ENCODE data around the gene FOCAD. TPM values are rescaled to one million over a fixed set of nuclear protein-coding genes. Genes with fewer than 3 reads are reported as not detected.

The FOCAD gene
- total RNA-seq, 1 experiment from 2014 or later, result 40.7 TPM

GRCh38 chr9:20929276-20929675, 245.2 kb downstream of the FOCAD start:
- Histone ChIP-seq H3K9ac (ENCODE audit: low read length) (no peak overlapping the region), H2AFZ (ENCODE audit: low read depth, low read length, poor library complexity, severe bottlenecking) (no peak overlapping the region), H3K4me1 (ENCODE audit: control insufficient read depth in 1 of 2, insufficient read depth in 2 of 2, low read length in 2 of 2) (no peaks in the 10 kb centered on the region), H3K9me2 (ENCODE audit: insufficient read depth) (no peaks in the 10 kb centered on the region), H3K4me3 (replicated peaks in 1 of 2; ENCODE audit: low read depth in 1 of 2, low read length in 2 of 2) (no peak overlapping the region), H3K27me3 (ENCODE audit: insufficient read depth, low read length) (no peaks in the 10 kb centered on the region), H3K4me2 (ENCODE audit: low read length) (no peak overlapping the region), H3K9me3 (ENCODE audit: control insufficient read depth in 1 of 2, insufficient read depth in 1 of 2, low read depth in 1 of 2, low read length in 2 of 2) (no peaks in the 10 kb centered on the region), H3K79me2 (ENCODE audit: insufficient read depth, low read length) (no peaks in the 10 kb centered on the region), H3K27ac (ENCODE audit: low read depth, low read length) (no peak overlapping the region), H4K20me1 (ENCODE audit: insufficient read depth) (0 out of 2 replicates have a peak, but pooled peaks cover 4% of the 10 kb centered on the region), H3K36me3 (ENCODE audit: control insufficient read depth in 1 of 2, insufficient read depth in 2 of 2, low read length in 2 of 2) (no peaks in the 10 kb centered on the region; a peak in 1 of 4 replicates)
- intact Hi-C loops (cut with micrococcal nuclease), result loop anchor here (10.0 kb wide), 1 partner anchor 404 kb away; no protein-coding TSS in a partner anchor
- no peak for ATAC-seq
- CTCF ChIA-PET, result interaction anchor here (2.0 kb wide), 1 partner anchor 12 kb away, joined by 7 read pairs; no protein-coding TSS in a partner anchor
- no TSS peak for BruUV-seq (replicated peaks)
- DNase-seq (ENCODE audit: low read depth, low spot score), result no peak
- RAD21 ChIA-PET (ENCODE audit: low non-redundant PET in 1 of 2, low total read pairs in 2 of 2, uncharacterized antibody in 2 of 2, unreplicated experiment in 2 of 2), result no interaction called here
- POLR2A ChIA-PET, result no interaction called here
- TF ChIP-seq ATF3 (IDR thresholded peaks at IDR 0.05), result no peak
- no peak for TF ChIP-seq POLR2A (IDR thresholded peaks at IDR 0.05; ENCODE audit: borderline replicate concordance, extremely low read depth, insufficient read depth, insufficient read length)
- TF ChIP-seq POLR2AphosphoS5 (IDR thresholded peaks at IDR 0.05; ENCODE audit: low read depth, low read length), result no peak
- TF ChIP-seq EZH2 (IDR thresholded peaks at IDR 0.05), result no peak
- TF ChIP-seq ZNF274 (IDR thresholded peaks at IDR 0.05; ENCODE audit: low read depth, low read length), result no peak
- no peak for TF ChIP-seq SIN3A (IDR thresholded peaks at IDR 0.05; ENCODE audit: low read depth)
- no peak for TF ChIP-seq SRF (IDR thresholded peaks at IDR 0.05; ENCODE audit: low read depth)
- no peak for TF ChIP-seq EZH2phosphoT487 (IDR thresholded peaks at IDR 0.05; ENCODE audit: borderline replicate concordance)
- no peak for TF ChIP-seq ZFX (IDR thresholded peaks at IDR 0.05)
- TF ChIP-seq YY1 (IDR thresholded peaks at IDR 0.05; ENCODE audit: extremely low read depth, insufficient replicate concordance, low read depth, low read length), result no peak
- no peak for TF ChIP-seq CTCF (IDR thresholded peaks at IDR 0.05 in 2 of 3, conservative IDR thresholded peaks at IDR 0.05 in 1 of 3; ENCODE audit: borderline replicate concordance in 1 of 3, insufficient read depth in 1 of 3, low read depth in 2 of 3, low read length in 2 of 3)
- TF ChIP-seq EGR1 (IDR thresholded peaks at IDR 0.05; ENCODE audit: low read depth), result no peak
- no peak for TF ChIP-seq REST (IDR thresholded peaks at IDR 0.05; ENCODE audit: low read depth)
- no peak for TF ChIP-seq RAD21 (IDR thresholded peaks at IDR 0.05; ENCODE audit: low read depth)
- no peak for TF ChIP-seq TCF7L2 (IDR thresholded peaks at IDR 0.05; ENCODE audit: borderline replicate concordance, extremely low read depth, insufficient read depth, insufficient read length)
- TF ChIP-seq MAX (IDR thresholded peaks at IDR 0.05), result no peak
- no peak for TF ChIP-seq CEBPB (IDR thresholded peaks at IDR 0.05; ENCODE audit: low read depth)

Data from HCT116 (cell line).